Panc1 (cell line): ENCODE data around the gene XXYLT1. TPM values are rescaled to one million over a fixed set of nuclear protein-coding genes. Genes with fewer than 3 reads are reported as not detected.

Experiments used
- ATAC-seq: fragments of 200-7000 bp; cut with Tn5 transposase; 2 replicates; pipeline ENCODE4 v1.9.1; 2020; ENCODE audit warnings: mild to moderate bottlenecking, moderate library complexity
- BruUV-seq: library from RNA; stranded (reverse); fragments of 400-500 nt; replicated peaks from 2 replicates; lab custom pipeline; 2021; lab: Mats Ljungman, UMichigan
- CTCF ChIA-PET: fragments of 300-600 bp; sonication (Branson Sonifier 250); formaldehyde crosslinking; loops from one replicate; lab custom pipeline; 2022; ENCODE audit warnings: antibody characterized with exemption; lab: Charles Lee
- POLR2A ChIA-PET: fragments of 300-600 bp; sonication (Branson Sonifier 250); formaldehyde crosslinking; loops from one replicate; lab custom pipeline; 2022; ENCODE audit warnings: antibody characterized with exemption; lab: Charles Lee
- DNase-seq: peaks from one replicate; pipeline ENCODE4 v3.0.0-alpha.2; 2010; ENCODE audit warnings: low read depth, low spot score
- H3K27ac ChIP-seq: 2 replicates; pipeline ENCODE4 v1.5.1; 2011; ENCODE audit warnings: mild to moderate bottlenecking, low read length, inconsistent platforms
- H3K27me3 ChIP-seq: fragments of 200-500 bp; sonication (Bioruptor generic); 2 replicates; pipeline ENCODE4 v1.6.0; 2014; ENCODE audit warnings: low read length, inconsistent platforms; ENCODE audit not compliant: control insufficient read depth, insufficient read depth
- H3K36me3 ChIP-seq: fragments of 200-500 bp; sonication (Bioruptor generic); 2 replicates; pipeline ENCODE4 v1.5.1; 2014; ENCODE audit warnings: inconsistent platforms, mild to moderate bottlenecking, low read length, moderate library complexity; ENCODE audit not compliant: control insufficient read depth, insufficient read depth
- H3K4me1 ChIP-seq: 2 replicates; pipeline ENCODE4 v1.5.1; 2011; ENCODE audit warnings: inconsistent platforms, mild to moderate bottlenecking, low read length, moderate library complexity; ENCODE audit not compliant: control insufficient read depth, insufficient read depth
- H3K4me3 ChIP-seq, 2 experiments: 2 replicates each; pipeline ENCODE4 v1.5.1; 2011 to 2012; ENCODE audit warnings: low read depth in 2 of 2, low read length in 2 of 2, mild to moderate bottlenecking in 2 of 2, inconsistent platforms in 1 of 2, moderate library complexity in 1 of 2
- H3K9me3 ChIP-seq: fragments of 200-500 bp; sonication (Bioruptor generic); 2 replicates; pipeline ENCODE4 v1.5.1; 2014; ENCODE audit warnings: low read depth, mild to moderate bottlenecking, inconsistent platforms, low read length, moderate library complexity; ENCODE audit not compliant: control insufficient read depth, insufficient read depth
- CTCF ChIP-seq: fragments of 450-650 bp; IDR thresholded peaks from 2 replicates; pipeline ENCODE4 v1.5.1; 2017; ENCODE audit warnings: mild to moderate bottlenecking
- POLR2AphosphoS5 ChIP-seq: IDR thresholded peaks from 2 replicates; pipeline ENCODE4 v1.6.1; 2012; ENCODE audit warnings: mild to moderate bottlenecking, low read depth, low read length, moderate library complexity
- REST ChIP-seq, 2 experiments: IDR thresholded peaks; 2 replicates each; pipeline ENCODE4 v1.6.1; 2011 to 2012; ENCODE audit warnings: low read depth in 2 of 2, control low read depth in 1 of 2, low read length in 1 of 2, mild to moderate bottlenecking in 1 of 2, moderate library complexity in 1 of 2; ENCODE audit not compliant: insufficient read depth in 1 of 2
- SIN3A ChIP-seq: IDR thresholded peaks from 2 replicates; pipeline ENCODE4 v1.6.1; 2012; ENCODE audit warnings: low read depth, mild to moderate bottlenecking, low read length, moderate library complexity, borderline replicate concordance; ENCODE audit not compliant: insufficient read depth
- TCF7L2 ChIP-seq: IDR thresholded peaks from 2 replicates; pipeline ENCODE4 v1.6.1; 2011; ENCODE audit warnings: mild to moderate bottlenecking, low read depth, low read length, inconsistent platforms
- in situ Hi-C: cut with HindIII; loops from 2 replicates; pipeline ENCODE4 v1.10.0; 2016; ENCODE audit warnings: low sequenced_read_pairs, low pct_unique_long_range_greater_than_20kb
- intact Hi-C: fragments of 100-400 bp; cut with micrococcal nuclease; formaldehyde crosslinking; loops from one replicate; pipeline ENCODE4 v1.10.0; 2022; ENCODE audit not compliant: unreplicated experiment
- total RNA-seq: library from RNA; stranded (reverse); gene quantifications from one replicate; pipeline ENCODE4 v1.2.1, GENCODE V29; 2021; ENCODE audit not compliant: unreplicated experiment

Gene XXYLT1
- total RNA-seq, 1 experiment from 2014 or later: 26.0 TPM

DNA sequence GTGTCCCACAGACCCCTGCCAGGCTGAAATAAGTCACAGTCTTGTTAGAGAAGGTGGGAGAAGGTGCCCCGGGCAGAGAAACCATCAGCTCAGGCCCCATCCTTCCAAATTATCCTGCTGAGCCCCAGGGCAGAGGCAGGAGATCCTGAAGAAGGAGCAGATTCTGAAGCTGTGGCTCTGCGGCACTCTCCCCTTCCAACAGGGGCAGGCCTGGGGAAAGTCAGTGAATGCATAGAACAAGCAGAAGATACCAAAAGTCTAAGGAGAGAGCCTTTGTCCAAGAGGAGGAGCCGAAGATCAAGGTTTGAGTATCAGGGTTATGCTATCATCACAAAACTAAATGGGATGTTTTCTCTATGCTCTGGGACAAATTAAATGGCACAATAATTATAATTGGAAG is 249.3 kb downstream of the XXYLT1 start:
- Histone ChIP-seq H3K9me3 (no peaks in the 10 kb centered on the region), H3K27me3 (no peaks in the 10 kb centered on the region), H3K4me3 (no peak overlapping the region), H3K4me1 (0 out of 2 replicates have a peak, but pooled peaks cover 5% of the 10 kb centered on the region), H3K36me3 (no peaks in the 10 kb centered on the region), H3K27ac (peak overlapping the region; percentile 44; the same call in 1 of the 2 replicates)
- intact Hi-C loops (no loop called here), in situ Hi-C loops (no loop called here)
- POLR2A ChIA-PET: no interaction called here
- DNase-seq (no peak), ATAC-seq (peak; percentile 34; the same call in 1 of the 2 replicates)
- TF ChIP-seq REST (IDR thresholded peaks at IDR 0.05; ENCODE audit: insufficient read depth in 1 of 2, low read depth in 2 of 2, low read length in 1 of 2): no peak
- no peak for TF ChIP-seq CTCF
- TF ChIP-seq SIN3A: no peak
- CTCF ChIA-PET: no interaction called here
- no TSS peak for BruUV-seq

DNA sequence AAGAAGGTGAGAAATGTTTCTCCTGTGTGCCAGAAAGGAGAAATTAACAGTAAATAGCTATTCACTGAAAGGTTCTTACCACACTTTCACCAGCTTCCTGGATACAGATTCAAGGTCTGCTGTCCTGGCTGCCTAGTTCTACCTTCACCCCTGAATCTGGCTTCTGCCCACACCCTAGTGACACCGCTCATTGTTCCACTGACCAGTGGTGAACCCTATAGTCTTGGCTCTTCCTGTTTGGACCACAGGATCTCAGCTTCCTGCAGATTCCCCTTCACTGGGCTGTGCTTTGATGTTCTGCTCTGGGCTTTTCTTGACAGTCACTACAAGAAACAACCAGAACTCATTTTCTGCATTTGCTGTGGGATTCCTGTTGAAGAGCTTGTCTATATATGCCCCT is 250.0 kb downstream of the XXYLT1 start:
- ChIA-PET POLR2A (no interaction called here), CTCF (no interaction called here)
- H3K9me3 ChIP-seq: no peaks in the 10 kb centered on the region
- DNase-seq (no peak), ATAC-seq (no peak)
- in situ Hi-C loops (no loop called here), intact Hi-C loops (no loop called here)
- no peaks in the 10 kb centered on the region for H3K27me3 ChIP-seq
- BruUV-seq: no TSS peak
- TF ChIP-seq POLR2AphosphoS5: no peak
- TF ChIP-seq REST (IDR thresholded peaks at IDR 0.05; ENCODE audit: insufficient read depth in 1 of 2, low read depth in 2 of 2, low read length in 1 of 2): no peak
- TF ChIP-seq TCF7L2: no peak
- no peak for TF ChIP-seq SIN3A
- no peak for TF ChIP-seq CTCF
- no peaks in the 10 kb centered on the region for H3K36me3 ChIP-seq
- 0 out of 2 replicates have a peak, but pooled peaks cover 5% of the 10 kb centered on the region for H3K4me1 ChIP-seq
- no peak overlapping the region for H3K4me3 ChIP-seq
- peak overlapping the region; percentile 44; the same call in 1 of the 2 replicates for H3K27ac ChIP-seq
